Stimulated activated CD4-positive, alpha-beta T cell treated with anti-CD3 and anti-CD28 coated beads, Interleukin-12 subunit alpha, Interleukin-12 subunit beta, amount 100 ng/mL, for 24 hours (primary cell): ENCODE measurements around the gene MAGED1.

Experiments
- DNase-seq, 2 experiments: peaks; one replicate each; pipeline ENCODE4 v3.0.0-alpha.2; 2020; ENCODE audit warnings: low read depth in 2 of 2

Gene MAGED1

DNA sequence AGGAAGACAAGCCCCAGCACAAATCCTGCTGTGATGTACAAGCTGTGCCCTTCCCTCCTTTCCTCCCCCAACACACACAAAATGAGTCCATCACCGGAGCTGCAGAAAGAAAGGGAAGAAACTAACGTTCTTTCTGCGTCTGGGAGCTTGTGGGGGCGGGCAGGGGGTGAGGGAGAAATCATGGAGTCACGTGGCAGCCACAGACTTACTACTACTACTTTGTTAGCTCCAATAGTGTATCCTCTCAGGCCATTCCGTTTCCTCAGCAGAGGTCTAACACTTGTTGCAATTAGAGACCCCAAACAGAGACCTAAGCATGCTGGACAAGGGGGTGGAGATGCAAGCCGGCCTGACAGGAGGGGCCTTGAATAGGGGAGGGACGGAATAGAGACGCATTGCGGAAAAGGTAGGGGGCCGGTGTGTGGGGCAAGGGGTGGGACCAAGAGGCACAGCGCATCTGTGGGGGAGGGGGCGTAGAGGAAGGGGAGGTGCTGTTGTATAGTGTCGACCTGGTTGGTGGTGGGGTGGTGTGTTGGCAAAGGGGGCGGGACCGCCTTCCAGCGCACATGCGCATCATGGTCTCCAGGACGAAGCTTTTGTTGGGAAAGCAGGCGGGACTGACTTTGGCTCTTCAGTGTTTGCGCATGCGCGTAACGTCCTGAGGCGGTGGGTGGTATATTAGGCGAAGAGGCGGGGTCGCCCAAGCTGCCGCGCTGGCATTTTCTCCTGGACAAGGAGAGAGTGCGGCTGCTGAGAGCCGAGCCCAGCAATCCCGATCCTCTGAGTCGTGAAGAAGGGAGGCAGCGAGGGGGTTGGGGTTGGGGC lies at the start of gene MAGED1:
Gene MAGED1 (plus strand): TSS at position 703 of the 825 bp plus-strand sequence. CDS start 682 bp downstream, outside the sequence.
- peak; percentile 52 to 75 for DNase-seq

- no peak for DNase-seq
Observed at GRCh38 chrX:51847463-51847862, 46.0 kb upstream of the MAGED1 start.

DNA sequence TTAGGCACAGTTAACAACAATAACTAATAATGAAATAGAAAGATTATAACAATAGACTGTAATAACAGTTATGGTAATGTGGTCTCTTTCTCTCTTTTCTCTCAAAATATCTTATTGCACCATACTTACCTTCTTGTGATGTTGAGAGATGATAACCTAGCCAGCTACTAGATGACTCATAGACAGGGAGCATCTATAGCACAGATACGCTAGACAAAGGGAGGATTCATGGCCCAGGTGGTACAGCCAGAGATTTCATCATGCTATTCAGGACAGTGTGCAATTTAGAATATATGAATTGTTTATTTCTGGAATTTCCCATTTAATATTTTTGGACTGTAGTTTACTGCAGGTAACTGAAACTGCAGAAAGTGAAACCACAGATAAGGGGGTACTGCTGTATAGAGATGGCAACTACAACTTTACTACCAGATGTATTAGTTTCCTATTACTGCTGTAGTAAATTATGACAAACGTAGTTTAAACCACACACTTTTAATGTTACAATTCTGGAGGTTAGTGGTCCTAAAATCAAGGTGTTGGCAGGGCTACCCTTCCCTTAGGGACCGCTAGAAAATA lies 41.8 kb upstream of the MAGED1 start:
- DNase-seq: no peak

DNA sequence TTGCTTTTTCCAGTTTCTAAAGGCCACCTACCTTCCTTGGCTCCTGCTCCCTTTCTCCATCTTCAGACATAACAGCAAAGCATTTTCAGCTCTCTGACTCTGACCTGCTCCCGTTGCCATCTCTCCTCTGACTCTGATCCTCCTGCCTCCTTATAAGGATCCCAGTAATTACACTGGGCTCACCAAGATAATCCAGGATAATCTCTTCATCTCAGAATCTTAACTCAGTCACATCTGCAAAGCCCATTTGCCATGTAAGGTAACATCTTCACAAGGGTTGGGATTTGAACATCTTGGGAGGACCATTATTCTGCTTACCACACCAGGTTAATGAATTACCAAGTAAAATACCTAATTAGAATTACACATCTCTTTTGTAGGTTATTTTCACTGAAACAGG lies 41.3 kb upstream of the MAGED1 start:
- no peak for DNase-seq

DNA sequence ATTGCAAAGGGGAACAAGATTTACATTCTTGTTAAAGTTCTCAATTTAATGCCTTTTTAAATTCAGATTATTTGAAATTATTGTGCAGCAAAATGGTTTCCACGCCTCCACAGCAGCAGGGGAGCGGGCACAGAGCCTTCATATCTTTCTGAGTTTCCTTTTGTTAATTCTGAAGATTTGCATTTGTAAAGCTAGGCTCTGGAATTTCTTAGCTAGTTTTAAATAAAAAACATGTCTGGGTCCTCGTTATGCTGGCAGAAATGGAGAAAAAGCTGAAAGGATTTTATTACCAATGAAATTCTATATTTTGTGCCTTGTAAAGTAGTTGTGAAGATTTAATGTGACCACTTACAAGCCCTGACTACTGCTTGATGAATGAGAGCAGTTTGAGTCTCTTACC lies 40.8 kb upstream of the MAGED1 start:
- no peak for DNase-seq

DNA sequence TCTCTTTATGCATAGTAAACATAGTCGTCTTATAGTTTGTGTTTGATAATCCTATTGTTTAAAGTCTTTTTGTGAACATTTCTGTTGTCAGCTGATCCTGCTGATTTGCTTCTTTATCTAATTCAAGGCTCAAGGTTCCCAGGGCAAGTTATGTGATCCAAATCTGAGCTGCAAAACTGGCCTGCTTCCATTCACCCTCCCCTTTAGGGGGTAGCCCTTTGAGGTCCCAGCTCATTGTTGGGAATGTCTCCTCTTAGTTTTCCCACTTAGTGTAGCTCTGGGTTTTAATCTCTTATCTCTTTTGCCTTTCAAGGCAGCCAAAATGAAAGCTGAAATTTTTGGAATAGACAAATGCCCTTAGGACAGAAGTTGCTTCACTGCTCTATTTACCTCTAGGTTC lies 40.2 kb upstream of the MAGED1 start:
- DNase-seq: no peak

DNA sequence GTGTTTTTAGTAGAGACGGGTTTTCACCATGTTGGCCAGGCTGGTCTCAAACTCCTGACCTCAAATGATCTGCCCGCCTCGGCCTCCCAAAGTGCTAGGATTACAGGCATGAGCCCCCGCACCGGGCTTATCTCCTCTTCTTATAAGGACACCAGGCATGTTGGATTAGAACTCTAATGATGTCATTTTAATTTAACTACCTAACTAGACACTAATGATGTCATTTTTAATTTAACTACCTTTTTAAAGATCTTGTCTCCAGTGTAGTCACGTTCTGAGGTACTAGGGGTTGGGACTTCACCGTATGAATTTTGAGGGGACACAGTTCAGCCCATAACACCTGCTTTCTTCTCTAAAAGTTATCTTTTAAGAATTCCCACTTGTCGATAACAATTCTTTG lies 37.7 kb upstream of the MAGED1 start:
- DNase-seq: no peak

DNA sequence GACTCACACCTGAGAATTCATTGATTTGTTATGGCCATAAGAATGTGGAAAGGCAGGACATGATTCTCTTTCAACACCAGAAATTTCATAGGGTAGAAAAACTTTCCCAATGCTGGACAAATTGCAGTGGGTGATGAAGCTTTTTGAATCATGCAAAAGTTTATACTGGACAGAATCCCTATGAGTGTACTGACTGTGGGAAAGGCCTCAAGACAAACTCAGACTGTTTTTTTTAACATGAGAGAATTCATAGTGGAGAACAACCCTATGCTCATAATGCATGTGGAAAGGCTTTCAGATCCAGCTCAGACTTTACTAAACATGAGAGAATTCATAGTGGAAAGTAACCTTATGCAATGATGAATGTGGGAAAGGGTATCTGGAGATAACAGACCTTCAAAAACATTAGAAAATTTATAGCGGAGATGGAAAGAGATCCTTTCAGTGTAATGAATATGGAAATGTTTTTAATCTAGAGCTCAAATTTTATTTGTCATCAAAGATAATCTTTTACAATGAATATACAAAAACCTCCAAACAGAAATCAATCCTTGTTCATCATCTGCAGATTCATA lies 36.2 kb upstream of the MAGED1 start:
- DNase-seq: no peak

GRCh38 chrX:51860679-51861078 lies 32.7 kb upstream of the MAGED1 start:
- DNase-seq: no peak

DNA sequence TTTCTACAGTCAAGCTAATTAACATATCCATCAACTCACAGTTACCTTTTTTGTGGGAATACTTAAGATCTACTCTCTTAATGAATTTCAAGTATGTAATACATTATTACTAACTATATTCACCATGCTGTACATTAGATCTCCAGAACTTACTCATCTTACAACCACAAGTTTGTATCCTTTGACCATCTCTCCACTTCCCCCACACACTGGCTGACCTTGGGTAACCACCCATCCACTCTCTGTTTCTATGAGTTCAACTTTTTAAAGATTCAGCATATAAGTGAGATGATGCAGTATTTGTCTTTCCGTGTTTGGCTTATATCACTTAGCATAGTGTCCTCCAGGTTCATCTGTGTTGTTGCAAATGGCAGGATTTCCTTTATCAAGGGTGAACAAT lies 30.5 kb upstream of the MAGED1 start:
- no peak for DNase-seq

DNA sequence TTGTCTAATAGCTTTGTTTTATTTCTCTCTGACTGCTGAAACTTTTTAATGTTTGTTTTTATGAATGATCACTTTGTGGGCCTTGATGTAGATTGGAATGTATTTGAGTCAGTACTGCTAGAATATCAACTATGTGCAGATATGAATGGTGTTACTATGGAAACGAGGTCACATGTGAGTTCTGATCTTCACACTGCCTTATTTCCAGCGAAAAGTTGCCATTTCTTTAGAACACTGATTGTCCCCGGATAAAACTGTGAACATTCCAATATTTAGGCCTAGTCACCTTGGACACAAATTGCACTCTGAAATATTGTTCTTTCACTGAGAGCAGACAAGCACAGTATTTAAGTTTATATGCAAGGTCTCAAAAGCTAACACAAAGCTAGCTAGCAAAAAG lies 27.2 kb upstream of the MAGED1 start:
- no peak for DNase-seq

GRCh38 chrX:51867626-51868025 lies 25.8 kb upstream of the MAGED1 start:
- DNase-seq: no peak

DNA sequence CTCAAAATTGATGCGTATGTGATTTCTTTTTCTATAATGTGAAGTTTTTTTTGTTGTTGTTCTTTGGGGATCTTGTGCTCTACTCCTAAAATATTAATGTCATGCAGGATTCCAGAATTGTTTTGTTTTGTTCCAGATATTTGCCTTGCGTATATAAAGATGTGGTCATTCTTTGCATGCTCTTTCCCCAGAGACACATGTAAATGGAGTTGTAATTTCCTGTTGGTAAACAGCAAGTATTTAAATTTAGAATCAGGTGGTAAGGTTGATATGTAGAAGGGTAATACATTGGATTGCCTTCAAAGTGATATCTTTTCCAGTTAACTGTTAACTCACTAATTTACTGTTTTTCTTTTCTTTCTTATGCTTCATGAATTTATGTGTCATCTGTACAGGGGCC lies 23.1 kb upstream of the MAGED1 start:
- no peak for DNase-seq

- no peak for DNase-seq
Observed at GRCh38 chrX:51874123-51874522, 19.3 kb upstream of the MAGED1 start.

GRCh38 chrX:51876441-51876840 lies 17.0 kb upstream of the MAGED1 start:
- DNase-seq: no peak

- DNase-seq: no peak
Observed at GRCh38 chrX:51878056-51878455, 15.4 kb upstream of the MAGED1 start.

GRCh38 chrX:51889851-51890250 lies 3.6 kb upstream of the MAGED1 start:
- no peak for DNase-seq

GRCh38 chrX:51891245-51891644 lies 2.2 kb upstream of the MAGED1 start:
- no peak for DNase-seq

DNA sequence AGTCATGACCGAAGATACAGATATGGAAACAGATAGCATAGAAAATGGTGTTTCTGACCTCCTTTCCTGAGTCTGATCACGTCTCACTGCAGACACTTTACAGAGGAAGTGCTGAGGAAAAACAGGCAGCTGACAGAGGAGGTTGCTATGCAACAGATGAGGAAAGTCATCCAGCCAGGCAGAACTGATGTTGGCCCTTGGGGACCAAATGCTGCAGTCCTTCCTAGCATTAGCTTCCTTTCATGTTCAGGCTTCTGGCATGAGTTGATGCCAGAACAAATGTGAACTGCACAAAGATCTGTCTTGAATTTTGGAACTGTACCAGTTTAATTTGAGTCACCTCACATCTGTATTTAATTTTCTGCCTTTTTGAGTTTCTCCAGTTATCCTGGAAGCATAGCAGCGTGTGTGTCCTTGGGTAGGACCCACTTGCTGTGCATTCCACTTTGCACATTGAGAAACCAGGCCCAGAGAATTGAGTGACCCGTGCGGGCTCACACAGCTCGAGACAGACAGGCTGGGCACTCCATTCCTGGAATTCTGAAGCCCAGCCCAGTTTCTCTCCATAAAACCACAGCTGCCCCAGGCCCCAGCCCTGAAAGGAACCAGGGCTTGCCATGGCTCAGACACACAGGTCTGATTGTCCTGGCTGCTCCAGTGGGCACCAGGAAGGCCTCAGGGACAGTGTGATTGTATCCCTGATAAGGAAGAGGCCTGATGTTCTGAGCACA lies 1.4 kb upstream of the MAGED1 start:
- no peak for DNase-seq

- no peak for DNase-seq
Observed at GRCh38 chrX:51893931-51894696, 691 bp downstream of the MAGED1 start.

- DNase-seq: no peak
Observed at GRCh38 chrX:51894697-51895336, 1.4 kb downstream of the MAGED1 start.
